Lower lobe of right lung (tissue), 2 donors: Measurements from ENCODE around the gene MAST3. TPM values are rescaled to one million over a fixed set of nuclear protein-coding genes. Genes with fewer than 3 reads are reported as not detected.
A peak's percentile ranks its signal among the peaks of the same experiment; 100 is the strongest.
"Not testable (repeated sequence)": the region's sequence is repeated elsewhere in the genome, so short reads cannot be mapped to it uniquely, and the experiment has no call there.

Experiments used
- ATAC-seq, 2 donors: fragments of 200-7000 bp; cut with Tn5 transposase; one replicate each; pipeline ENCODE4 v1.9.1; 2020 to 2022; ENCODE audit warnings: mild to moderate bottlenecking in 2 of 2, moderate library complexity in 2 of 2
- DNase-seq: peaks from one replicate; pipeline ENCODE4 v3.0.0-alpha.2; 2020
- H3K27ac ChIP-seq: fragments of 200-600 bp; one replicate; pipeline ENCODE4 v1.8.0; 2022
- H3K27me3 ChIP-seq: fragments of 200-600 bp; one replicate; pipeline ENCODE4 v1.8.0; 2022; ENCODE audit warnings: low read depth
- H3K36me3 ChIP-seq: fragments of 200-600 bp; one replicate; pipeline ENCODE4 v1.8.0; 2022; ENCODE audit warnings: mild to moderate bottlenecking
- H3K4me1 ChIP-seq: fragments of 200-600 bp; one replicate; pipeline ENCODE4 v1.8.0; 2022
- H3K4me3 ChIP-seq: fragments of 200-600 bp; one replicate; pipeline ENCODE4 v1.8.0; 2022; ENCODE audit warnings: mild to moderate bottlenecking
- H3K9me3 ChIP-seq: fragments of 200-600 bp; one replicate; pipeline ENCODE4 v1.8.0; 2022
- intact Hi-C: fragments of 100-400 bp; cut with DNase I; formaldehyde crosslinking; loops from one replicate; pipeline ENCODE4 v1.11.0; 2022
- total RNA-seq: library from RNA; stranded (reverse); fragmentation: NEBNext Ultra II Directional; extraction: Animal tissue kit (Norgen Biotek cat#: 25700); gene quantifications from one replicate; pipeline ENCODE4 v1.2.1, GENCODE V29; 2021
- TF ChIP-seq, protein P1 (sequence below): fragments of 200-600 bp; IDR thresholded peaks from one replicate; pipeline ENCODE4 v1.8.0; 2022; ENCODE audit warnings: antibody characterized with exemption, mild to moderate bottlenecking
- donor health status: DM: no; HTN: yes; CAD: no; lungs with severe emphysema.

Gene MAST3
- total RNA-seq, 1 donor from 2014 or later = 29.2 TPM

DNA sequence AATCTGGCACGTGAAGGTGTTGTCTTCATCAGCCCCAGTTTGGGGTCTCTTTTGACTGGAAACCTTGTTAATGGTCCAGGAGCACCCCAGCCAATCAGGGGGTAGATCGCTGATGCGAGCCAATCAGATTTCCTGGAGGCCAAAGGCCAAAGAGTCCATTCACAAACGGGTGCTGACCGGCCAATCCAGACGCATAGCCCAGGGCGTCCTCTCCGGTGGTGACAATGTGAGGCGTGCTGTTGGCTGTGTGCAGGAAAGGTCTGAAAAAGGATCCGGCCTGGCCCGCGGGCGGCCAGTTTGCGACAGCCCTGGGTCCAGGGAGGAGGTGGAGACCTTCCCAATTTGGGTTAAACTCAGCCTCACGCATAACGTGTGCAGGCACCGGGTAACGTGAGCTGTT, 3.1 kb downstream of the MAST3 start:
- H3K4me1 ChIP-seq = peaks cover 39% of the 10 kb centered on the region
- H3K36me3 ChIP-seq = no peaks in the 10 kb centered on the region
- no peak overlapping the region for H3K27ac ChIP-seq
- H3K27me3 ChIP-seq = no peaks in the 10 kb centered on the region
- no peaks in the 10 kb centered on the region for H3K9me3 ChIP-seq
- no peak overlapping the region for H3K4me3 ChIP-seq
- ATAC-seq (no peak), DNase-seq (no peak)
- TF ChIP-seq, protein P1, sequence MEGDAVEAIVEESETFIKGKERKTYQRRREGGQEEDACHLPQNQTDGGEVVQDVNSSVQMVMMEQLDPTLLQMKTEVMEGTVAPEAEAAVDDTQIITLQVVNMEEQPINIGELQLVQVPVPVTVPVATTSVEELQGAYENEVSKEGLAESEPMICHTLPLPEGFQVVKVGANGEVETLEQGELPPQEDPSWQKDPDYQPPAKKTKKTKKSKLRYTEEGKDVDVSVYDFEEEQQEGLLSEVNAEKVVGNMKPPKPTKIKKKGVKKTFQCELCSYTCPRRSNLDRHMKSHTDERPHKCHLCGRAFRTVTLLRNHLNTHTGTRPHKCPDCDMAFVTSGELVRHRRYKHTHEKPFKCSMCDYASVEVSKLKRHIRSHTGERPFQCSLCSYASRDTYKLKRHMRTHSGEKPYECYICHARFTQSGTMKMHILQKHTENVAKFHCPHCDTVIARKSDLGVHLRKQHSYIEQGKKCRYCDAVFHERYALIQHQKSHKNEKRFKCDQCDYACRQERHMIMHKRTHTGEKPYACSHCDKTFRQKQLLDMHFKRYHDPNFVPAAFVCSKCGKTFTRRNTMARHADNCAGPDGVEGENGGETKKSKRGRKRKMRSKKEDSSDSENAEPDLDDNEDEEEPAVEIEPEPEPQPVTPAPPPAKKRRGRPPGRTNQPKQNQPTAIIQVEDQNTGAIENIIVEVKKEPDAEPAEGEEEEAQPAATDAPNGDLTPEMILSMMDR = no peak
- intact Hi-C loops = no loop called here

DNA sequence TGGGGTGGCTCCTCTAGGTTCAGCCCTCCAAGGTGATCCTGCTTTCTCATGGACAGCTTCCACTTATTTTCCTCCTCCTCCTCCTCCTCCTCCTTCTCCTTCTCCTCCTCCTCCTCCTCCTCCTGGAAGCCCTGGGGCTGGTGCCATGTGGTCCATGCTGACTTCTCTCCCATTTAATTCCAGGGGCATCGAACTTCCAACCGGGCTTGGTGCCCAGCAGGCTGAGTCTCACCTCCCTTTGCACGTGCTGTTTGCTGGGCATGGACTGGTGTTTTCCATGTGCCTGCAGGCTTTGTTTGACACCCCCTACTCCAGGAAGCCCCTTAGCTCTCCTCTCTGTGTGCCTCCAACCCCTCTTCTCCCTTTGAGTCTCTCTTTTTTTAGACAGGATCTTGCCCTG, 3.7 kb downstream of the MAST3 start:
- intact Hi-C loops = no loop called here
- Histone ChIP-seq H3K4me3 (no peak overlapping the region), H3K9me3 (no peaks in the 10 kb centered on the region), H3K36me3 (no peaks in the 10 kb centered on the region), H3K27ac (no peak overlapping the region), H3K27me3 (no peaks in the 10 kb centered on the region), H3K4me1 (peaks cover 39% of the 10 kb centered on the region)
- DNase-seq (no peak), ATAC-seq (no peak)
- TF ChIP-seq, protein P1 = no peak

DNA sequence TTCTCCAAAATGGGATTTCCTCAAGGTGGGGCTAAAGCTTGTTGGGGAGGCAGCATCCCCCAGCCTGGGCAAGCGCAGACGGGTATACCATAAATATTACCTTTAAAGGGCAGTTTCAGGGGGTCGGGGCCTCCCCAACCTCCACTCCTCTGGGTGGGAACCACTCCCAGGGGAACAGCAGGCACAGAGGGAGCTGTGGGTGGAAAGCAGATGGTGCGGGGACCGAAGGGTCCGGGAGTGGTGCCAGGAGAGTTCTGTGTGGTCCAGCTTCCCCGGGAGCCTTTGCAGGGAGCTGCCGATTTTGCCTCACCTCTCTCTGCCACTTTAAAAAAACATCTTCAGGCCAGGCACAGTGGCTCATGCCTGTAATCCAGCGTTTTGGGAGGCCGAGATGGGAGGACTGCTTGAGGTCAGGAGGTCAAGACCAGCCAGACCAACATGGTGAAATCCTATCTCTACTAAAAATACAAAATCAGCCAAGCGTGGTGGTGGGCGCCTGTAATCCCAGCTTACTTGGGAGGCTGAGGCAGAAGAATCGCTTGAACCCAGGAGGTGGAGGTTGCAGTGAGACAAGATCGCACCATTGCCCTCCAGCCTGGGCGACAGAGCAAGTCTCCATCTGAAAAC, 5.5 kb downstream of the MAST3 start:
- no peaks in the 10 kb centered on the region for H3K9me3 ChIP-seq
- H3K4me3 ChIP-seq = no peak overlapping the region
- no peak for DNase-seq
- no peaks in the 10 kb centered on the region for H3K27me3 ChIP-seq
- intact Hi-C loops = no loop called here
- no peaks in the 10 kb centered on the region for H3K36me3 ChIP-seq
- ATAC-seq = no peak
- TF ChIP-seq, protein P1 = no peak
- H3K27ac ChIP-seq = no peak overlapping the region
- peaks cover 40% of the 10 kb centered on the region for H3K4me1 ChIP-seq

DNA sequence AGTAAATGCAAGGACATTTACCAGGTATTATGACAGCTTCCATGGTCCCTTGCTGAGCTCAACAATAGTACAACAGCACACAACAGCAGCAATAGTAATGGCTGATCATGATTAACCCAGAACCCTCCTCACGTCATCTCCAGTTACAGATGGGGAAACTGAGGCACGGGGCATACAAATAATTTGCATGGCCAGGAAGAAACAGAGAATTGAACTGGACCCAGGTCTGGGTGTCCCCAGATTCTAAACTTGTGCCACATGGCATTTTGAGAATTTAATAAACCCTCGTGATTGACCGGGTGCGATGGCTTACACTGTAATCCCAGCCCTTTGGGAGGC, 7.2 kb downstream of the MAST3 start:
- Histone ChIP-seq H3K4me1 (peaks cover 32% of the 10 kb centered on the region), H3K36me3 (no peaks in the 10 kb centered on the region), H3K4me3 (peak overlapping the region; percentile 53), H3K9me3 (no peaks in the 10 kb centered on the region), H3K27me3 (no peaks in the 10 kb centered on the region), H3K27ac (peak overlapping the region; percentile 69)
- TF ChIP-seq, protein P1 = no peak
- no peak for DNase-seq
- no peak for ATAC-seq
- intact Hi-C loops = no loop called here

DNA sequence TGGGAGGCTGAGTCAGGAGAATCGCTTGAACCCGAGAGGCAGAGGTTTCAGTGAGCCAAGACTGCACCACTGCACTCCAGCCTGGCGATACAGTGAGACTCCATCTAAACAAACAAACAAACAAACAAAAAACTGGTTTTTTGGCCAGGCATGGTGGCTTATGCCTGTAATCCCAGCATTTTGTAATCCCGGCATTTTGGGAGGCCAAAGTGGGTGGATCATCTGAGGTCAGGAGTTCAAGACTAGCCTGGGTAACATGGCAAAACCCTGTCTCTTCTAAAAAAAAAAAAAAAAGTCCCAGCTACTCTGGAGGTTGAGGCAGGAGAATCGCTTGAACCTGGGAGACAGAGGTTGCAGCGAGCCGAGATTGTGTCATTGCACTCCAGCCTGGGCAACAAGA, 7.7 kb downstream of the MAST3 start:
- DNase-seq, H3K36me3 ChIP-seq, H3K27me3 ChIP-seq, intact Hi-C loops, H3K4me3 ChIP-seq, H3K9me3 ChIP-seq, H3K27ac ChIP-seq, ATAC-seq: not testable (repeated sequence)
- peaks cover 33% of the 10 kb centered on the region for H3K4me1 ChIP-seq

DNA sequence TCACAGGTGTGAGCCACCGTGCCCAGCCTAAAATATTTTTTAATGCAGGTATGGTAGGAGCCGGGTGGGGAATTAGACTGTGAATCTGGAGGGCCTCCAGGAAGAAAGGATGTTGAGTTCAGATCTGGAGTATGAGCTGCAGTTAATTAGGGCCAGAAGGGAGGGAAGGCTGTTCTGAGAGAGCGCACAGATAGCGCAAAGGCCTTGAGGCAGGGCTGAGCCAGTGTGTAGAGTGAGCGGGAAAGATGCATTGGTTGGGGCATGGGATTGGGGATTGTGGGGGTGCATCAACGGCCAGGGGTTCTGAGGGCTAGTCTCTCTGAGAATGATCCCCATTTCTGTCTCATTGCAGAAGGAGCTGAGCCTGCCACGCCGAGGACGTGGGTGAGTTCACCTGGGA, 9.7 kb downstream of the MAST3 start:
- peaks cover 47% of the 10 kb centered on the region for H3K4me1 ChIP-seq
- intact Hi-C loops = no loop called here

More for the DNA sequence above, 9.7 kb downstream of the MAST3 start:
- TF ChIP-seq, protein P1 = no peak
- Histone ChIP-seq H3K36me3 (no peaks in the 10 kb centered on the region), H3K27me3 (no peaks in the 10 kb centered on the region), H3K4me3 (no peak overlapping the region), H3K27ac (no peak overlapping the region), H3K9me3 (no peaks in the 10 kb centered on the region)
- DNase-seq (no peak), ATAC-seq (no peak)
